Measurements from ENCODE around the gene GDPD1. TPM values are rescaled to one million over a fixed set of nuclear protein-coding genes. Genes with fewer than 3 reads are reported as not detected.
"Not testable (repeated sequence)": the region's sequence is repeated elsewhere in the genome, so short reads cannot be mapped to it uniquely, and the experiment has no call there.

The GDPD1 gene
- total RNA-seq, 2 experiments from 2014 or later = 2.2 TPM

DNA sequence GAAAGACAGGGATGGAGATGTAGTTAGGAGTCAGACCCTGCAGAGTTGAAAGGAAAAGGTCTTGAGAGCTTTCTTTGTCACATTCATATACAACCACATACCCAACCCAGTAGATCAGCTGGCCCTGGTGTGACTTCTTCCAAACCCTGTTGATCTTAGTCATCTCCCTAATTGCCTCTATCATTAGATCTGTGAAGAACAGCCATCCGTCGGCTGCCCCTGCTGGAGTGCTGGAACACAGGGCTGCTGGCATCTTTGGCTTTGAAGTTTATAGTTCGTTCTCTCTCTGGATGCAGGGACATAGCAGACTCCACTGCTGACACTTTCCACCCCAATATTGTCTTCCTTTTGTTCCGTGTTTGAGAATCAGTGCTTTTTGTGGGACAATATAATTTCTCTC, 20.9 kb upstream of the GDPD1 start:
- Mint-ChIP-seq H3K36me3 (ENCODE audit: low read depth) (peaks cover 2% of the 10 kb centered on the region), H3K4me1 (ENCODE audit: low read depth) (no peaks in the 10 kb centered on the region), H3K4me3 (no peak overlapping the region), H3K27me3 (ENCODE audit: low read depth) (no peaks in the 10 kb centered on the region), H3K27ac (no peak overlapping the region), H3K9me3 (no peaks in the 10 kb centered on the region)
- CTCF ChIA-PET = no interaction called here
- no peak for DNase-seq
- intact Hi-C loops (cut with micrococcal nuclease) = no loop called here

DNA sequence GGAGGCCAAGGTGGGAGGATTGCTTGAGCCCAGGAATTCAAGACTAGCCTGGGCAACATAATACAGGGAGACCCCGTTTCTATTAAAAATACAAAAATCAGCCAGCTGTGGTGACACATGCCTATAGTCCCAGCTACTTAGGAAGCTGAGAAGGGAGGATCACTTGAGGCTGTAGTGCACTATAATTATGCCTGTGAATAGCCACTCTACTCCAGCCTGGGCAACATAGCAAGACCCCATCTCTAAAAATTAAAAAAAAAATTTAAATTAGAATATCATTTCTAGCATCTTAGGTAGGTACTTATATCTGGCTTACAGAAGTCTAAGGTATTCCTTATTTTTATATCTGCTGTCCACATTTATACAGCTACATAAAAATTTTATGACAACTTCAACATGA, 18.0 kb upstream of the GDPD1 start:
- no peak overlapping the region for H3K4me3 Mint-ChIP-seq
- no peaks in the 10 kb centered on the region for H3K9me3 Mint-ChIP-seq
- peaks cover 2% of the 10 kb centered on the region for H3K36me3 Mint-ChIP-seq (ENCODE audit: low read depth)
- DNase-seq = no peak
- CTCF ChIA-PET = interaction anchor here (0.7 kb wide), 1 partner anchor 16 kb away, joined by 3 read pairs; no protein-coding TSS in a partner anchor
- no peaks in the 10 kb centered on the region for H3K4me1 Mint-ChIP-seq (ENCODE audit: low read depth)
- H3K27me3 Mint-ChIP-seq (ENCODE audit: low read depth) = no peaks in the 10 kb centered on the region
- intact Hi-C loops (cut with micrococcal nuclease) = no loop called here
- no peak overlapping the region for H3K27ac Mint-ChIP-seq

DNA sequence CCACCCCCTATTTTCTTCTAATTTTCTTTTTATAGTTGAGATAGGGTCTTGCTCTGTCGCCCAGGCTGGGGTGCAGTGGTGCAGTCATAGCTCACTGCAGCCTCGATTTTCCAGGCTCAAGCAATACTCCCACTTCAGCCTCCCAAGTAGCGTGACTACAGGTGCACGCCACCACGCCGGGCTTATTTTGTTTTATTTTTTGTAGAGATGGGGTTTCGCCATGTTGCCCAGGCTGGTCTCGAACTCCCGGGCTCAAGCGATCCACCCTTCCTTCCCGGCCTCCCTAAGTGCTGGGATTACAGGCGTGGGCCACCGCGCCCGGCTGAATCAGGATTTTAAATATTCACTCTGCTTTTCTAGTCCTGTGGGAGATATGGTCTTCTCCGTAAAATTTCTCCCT, 941 bp upstream of the GDPD1 start:
- no peak for DNase-seq
- Mint-ChIP-seq H3K4me3 (no peak overlapping the region), H3K9me3 (no peaks in the 10 kb centered on the region), H3K36me3 (ENCODE audit: low read depth) (peaks cover 4% of the 10 kb centered on the region), H3K27ac (no peak overlapping the region), H3K4me1 (ENCODE audit: low read depth) (peaks cover 16% of the 10 kb centered on the region), H3K27me3 (ENCODE audit: low read depth) (no peaks in the 10 kb centered on the region)
- CTCF ChIA-PET = no interaction called here
- intact Hi-C loops (cut with micrococcal nuclease) = no loop called here

DNA sequence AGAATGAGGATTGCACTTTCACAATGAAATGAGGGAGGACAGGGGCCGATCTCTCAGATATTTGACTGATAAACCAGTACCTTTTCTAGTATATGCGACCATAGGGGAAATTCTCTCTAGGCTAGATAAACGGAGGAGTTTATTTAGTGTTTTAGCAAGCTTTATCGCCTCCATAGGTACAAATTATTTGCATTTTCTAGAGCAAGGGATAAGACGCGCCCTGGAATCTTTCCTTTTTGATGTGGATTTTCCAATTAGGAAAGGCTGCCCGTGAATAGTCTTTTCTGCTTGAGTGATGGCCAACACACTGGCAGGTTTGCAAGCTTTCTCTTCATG, 351 bp upstream of the GDPD1 start:
- no peak overlapping the region for H3K27ac Mint-ChIP-seq

DNA sequence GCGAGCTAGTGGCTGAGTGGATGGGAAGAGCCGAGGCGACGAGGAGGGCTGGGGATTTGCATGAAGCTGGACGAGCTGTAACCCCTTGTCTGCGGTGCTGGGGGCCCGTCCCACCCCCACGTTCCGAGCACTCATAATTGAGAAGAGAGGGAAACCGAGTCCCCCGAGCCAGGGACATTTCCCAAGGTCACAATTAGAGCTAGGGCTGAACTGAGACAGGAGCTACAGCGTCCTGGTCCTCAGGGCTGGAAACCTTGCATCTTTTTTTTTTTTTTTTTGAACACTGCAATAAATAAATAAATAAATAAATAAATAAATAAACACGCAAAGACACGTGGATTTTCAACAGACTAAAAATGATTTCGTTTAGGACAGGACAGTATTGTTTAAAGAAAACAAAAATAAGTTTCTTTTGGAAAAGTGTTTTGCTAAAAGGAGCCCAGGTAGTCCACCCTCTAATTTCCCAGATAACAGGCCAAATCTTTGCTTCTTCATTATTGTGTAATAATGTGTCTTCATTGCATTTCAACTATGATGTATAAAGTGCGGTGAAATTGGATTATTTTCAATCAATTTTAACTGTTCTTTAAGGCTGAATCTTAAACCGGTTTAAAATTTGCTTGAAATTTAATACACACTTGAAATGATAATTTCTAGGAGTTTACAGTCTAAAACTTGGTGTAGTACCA, 992 bp downstream of the GDPD1 start:
- H3K27me3 Mint-ChIP-seq (ENCODE audit: low read depth) = no peaks in the 10 kb centered on the region
- DNase-seq = no peak
- CTCF ChIA-PET = interaction anchor here (0.9 to 1.2 kb wide), 2 partner anchors 10 to 220 kb away, joined by 3 to 4 read pairs; no protein-coding TSS in a partner anchor

More for the DNA sequence above, 351 bp upstream of the GDPD1 start:
- Mint-ChIP-seq H3K9me3 (no peaks in the 10 kb centered on the region), H3K4me1 (ENCODE audit: low read depth) (peaks cover 13% of the 10 kb centered on the region), H3K36me3 (ENCODE audit: low read depth) (peaks cover under 1% of the 10 kb centered on the region), H3K4me3 (peak overlapping the region; percentile 93), H3K27me3 (ENCODE audit: low read depth) (no peaks in the 10 kb centered on the region)
- DNase-seq = no peak
- CTCF ChIA-PET = interaction anchor here (0.6 to 1.0 kb wide), 7 partner anchors 9 to 221 kb away, joined by 3 to 11 read pairs (median 3); no protein-coding TSS in a partner anchor
- intact Hi-C loops (cut with micrococcal nuclease) = loop anchor here (1.0 to 5.0 kb wide), 6 partner anchors 10 to 220 kb away; partner anchors contain the start of genes PRR11, SKA2, SMG8 and TRIM37

DNA sequence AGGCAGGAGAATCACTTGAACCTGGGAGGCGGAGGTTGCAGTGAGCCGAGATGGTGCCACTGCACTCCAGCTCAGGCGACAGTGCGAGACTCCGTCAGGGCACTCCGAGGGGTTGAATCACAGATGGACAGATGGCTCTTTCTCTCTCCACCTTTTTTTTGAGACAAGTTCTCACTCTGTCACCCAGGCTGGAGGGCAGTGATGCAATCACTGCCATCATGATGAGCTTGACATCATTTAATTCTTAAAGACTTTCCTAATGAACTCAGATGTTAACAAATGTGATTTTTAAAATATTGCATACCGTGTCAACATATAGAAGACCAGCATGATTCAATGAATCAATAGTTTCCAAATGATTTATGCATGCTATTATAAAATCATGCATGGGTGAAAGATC, 3.5 kb downstream of the GDPD1 start:
- H3K27me3 Mint-ChIP-seq (ENCODE audit: low read depth) = no peaks in the 10 kb centered on the region
- no peak overlapping the region for H3K27ac Mint-ChIP-seq
- H3K9me3 Mint-ChIP-seq = no peaks in the 10 kb centered on the region
- DNase-seq = no peak
- no peaks in the 10 kb centered on the region for H3K36me3 Mint-ChIP-seq (ENCODE audit: low read depth)
- CTCF ChIA-PET = interaction anchor here (0.6 kb wide), 2 partner anchors 34 to 210 kb away, joined by 3 to 4 read pairs; no protein-coding TSS in a partner anchor
- no peak overlapping the region for H3K4me3 Mint-ChIP-seq
- intact Hi-C loops (cut with micrococcal nuclease) = loop anchor here (5.0 kb wide), 2 partner anchors 103 to 117 kb away; partner anchors contain the start of gene TRIM37
- H3K4me1 Mint-ChIP-seq (ENCODE audit: low read depth) = peaks cover 13% of the 10 kb centered on the region

More for the DNA sequence above, 992 bp downstream of the GDPD1 start:
- intact Hi-C loops (cut with micrococcal nuclease) = loop anchor here (5.0 kb wide), 2 partner anchors 106 to 114 kb away; partner anchors contain the start of gene TRIM37
- no peaks in the 10 kb centered on the region for H3K36me3 Mint-ChIP-seq (ENCODE audit: low read depth)
- no peaks in the 10 kb centered on the region for H3K9me3 Mint-ChIP-seq
- H3K4me3 Mint-ChIP-seq = peak overlapping the region; percentile 93
- peaks cover 13% of the 10 kb centered on the region for H3K4me1 Mint-ChIP-seq (ENCODE audit: low read depth)
- no peak overlapping the region for H3K27ac Mint-ChIP-seq

DNA sequence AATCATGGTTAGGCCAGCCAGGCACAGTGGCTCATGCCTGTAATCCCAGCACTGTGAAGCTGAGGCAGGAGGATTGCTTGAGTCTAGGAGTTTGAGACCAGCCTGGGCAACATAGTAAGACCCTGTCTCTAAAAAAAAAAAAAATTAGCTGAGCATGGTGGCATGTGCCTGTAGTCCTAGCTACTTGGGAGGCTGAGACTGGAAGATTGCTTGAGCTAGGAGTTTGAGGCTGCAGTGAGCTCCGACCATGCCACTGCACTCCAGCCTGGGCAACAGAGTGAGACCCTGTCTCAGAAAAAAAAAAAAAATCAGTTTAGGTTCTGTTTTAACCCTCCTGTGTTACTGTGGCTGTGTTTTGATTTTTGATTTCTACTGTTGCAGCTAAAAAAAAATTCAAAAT, 8.3 kb downstream of the GDPD1 start:
- CTCF ChIA-PET = interaction anchor here (0.6 to 1.0 kb wide), 2 partner anchors 39 to 82 kb away, joined by 3 read pairs; no protein-coding TSS in a partner anchor
- DNase-seq; H3K9me3 Mint-ChIP-seq; H3K27ac Mint-ChIP-seq; H3K36me3 Mint-ChIP-seq (ENCODE audit: low read depth); intact Hi-C loops (cut with micrococcal nuclease); H3K27me3 Mint-ChIP-seq (ENCODE audit: low read depth); H3K4me3 Mint-ChIP-seq; H3K4me1 Mint-ChIP-seq (ENCODE audit: low read depth): not testable (repeated sequence)

DNA sequence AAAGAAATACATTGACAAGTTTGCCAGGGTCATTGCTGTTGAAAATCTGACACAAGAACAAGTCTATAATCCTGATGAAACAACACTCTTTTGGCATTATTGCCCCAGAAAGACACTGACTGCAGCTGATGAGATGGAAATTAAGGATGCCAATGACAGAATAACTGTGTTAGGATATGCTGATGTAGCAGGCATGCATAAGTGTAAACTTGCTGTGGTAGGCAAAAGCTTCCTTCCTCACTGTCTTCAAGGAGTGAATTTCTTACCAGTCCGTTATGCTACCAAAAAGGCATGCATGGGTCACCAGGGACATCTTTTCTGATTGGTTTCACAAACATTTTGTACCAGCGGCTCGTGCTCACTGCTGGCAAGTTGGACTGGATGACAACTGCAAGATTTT, 10.5 kb downstream of the GDPD1 start:
- Mint-ChIP-seq H3K27ac (no peak overlapping the region), H3K4me1 (ENCODE audit: low read depth) (no peaks in the 10 kb centered on the region), H3K36me3 (ENCODE audit: low read depth) (no peaks in the 10 kb centered on the region), H3K9me3 (no peaks in the 10 kb centered on the region), H3K27me3 (ENCODE audit: low read depth) (no peaks in the 10 kb centered on the region), H3K4me3 (no peak overlapping the region)
- no peak for DNase-seq
- intact Hi-C loops (cut with micrococcal nuclease) = no loop called here
- CTCF ChIA-PET = no interaction called here

DNA sequence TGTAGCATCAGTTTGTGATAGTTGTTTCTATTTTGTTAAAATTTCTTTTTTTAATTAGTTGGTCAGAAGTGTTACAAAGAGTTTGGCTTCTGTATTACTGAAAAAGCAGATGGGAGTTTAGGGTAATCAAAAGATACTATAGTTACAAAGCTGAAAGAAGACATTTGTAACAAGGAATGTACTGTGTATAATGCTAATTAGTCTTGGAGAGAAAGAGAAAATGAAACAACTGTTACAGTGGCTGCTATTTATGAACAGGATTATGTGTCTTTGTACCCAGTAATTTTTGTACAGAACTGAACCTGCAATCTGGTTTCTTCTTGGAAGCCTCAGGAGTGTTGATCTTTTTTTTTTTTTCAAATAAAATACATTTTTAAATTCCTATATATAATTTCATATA, 14.3 kb downstream of the GDPD1 start:
- CTCF ChIA-PET = no interaction called here
- Mint-ChIP-seq H3K27ac (no peak overlapping the region), H3K36me3 (ENCODE audit: low read depth) (no peaks in the 10 kb centered on the region), H3K4me1 (ENCODE audit: low read depth) (no peaks in the 10 kb centered on the region), H3K9me3 (no peaks in the 10 kb centered on the region), H3K27me3 (ENCODE audit: low read depth) (no peaks in the 10 kb centered on the region), H3K4me3 (no peak overlapping the region)
- DNase-seq = no peak
- intact Hi-C loops (cut with micrococcal nuclease) = no loop called here

DNA sequence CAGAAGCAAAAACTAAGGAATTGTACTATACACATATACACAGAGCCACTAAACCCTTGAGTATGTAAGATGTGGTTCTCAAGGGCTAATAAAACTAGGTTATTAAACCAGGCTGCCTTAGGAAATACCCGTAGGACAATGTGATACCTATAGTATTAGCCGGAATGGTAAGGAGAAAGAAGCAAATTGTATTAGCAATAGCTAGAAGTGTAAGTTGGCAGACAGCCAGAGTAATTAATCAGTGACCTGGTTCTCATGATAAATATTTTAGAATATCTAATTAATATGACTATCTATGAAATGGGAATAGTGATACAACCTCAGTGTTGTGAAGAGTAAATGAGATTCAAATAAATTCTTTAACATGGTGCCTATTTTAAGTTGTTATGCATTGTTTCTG, 18.6 kb downstream of the GDPD1 start:
- H3K4me3 Mint-ChIP-seq = no peak overlapping the region
- no peaks in the 10 kb centered on the region for H3K9me3 Mint-ChIP-seq
- no peak for DNase-seq
- intact Hi-C loops (cut with micrococcal nuclease) = no loop called here
- no peaks in the 10 kb centered on the region for H3K27me3 Mint-ChIP-seq (ENCODE audit: low read depth)
- no peak overlapping the region for H3K27ac Mint-ChIP-seq
- CTCF ChIA-PET = no interaction called here
- H3K36me3 Mint-ChIP-seq (ENCODE audit: low read depth) = no peaks in the 10 kb centered on the region
- no peaks in the 10 kb centered on the region for H3K4me1 Mint-ChIP-seq (ENCODE audit: low read depth)

DNA sequence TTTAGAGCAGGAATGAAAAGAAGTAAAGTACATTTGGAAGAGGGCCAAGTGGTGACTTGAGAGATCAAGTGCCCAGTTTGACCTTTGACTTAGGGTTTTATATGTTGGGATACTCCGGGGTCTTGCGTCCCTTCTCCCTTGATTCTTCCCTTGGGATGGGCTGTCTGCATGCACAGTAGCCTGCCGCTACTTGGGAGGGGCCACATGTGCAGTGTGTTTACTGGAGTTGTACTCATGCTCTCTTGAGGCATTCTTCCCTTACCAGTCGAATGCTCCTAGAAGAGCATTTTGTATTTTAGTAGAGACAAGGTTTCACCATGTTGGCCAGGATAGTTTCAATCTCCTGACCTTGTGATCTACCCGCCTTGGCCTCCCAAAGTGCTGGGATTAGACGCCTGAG, 23.8 kb downstream of the GDPD1 start:
- Mint-ChIP-seq H3K27ac (no peak overlapping the region), H3K27me3 (ENCODE audit: low read depth) (no peaks in the 10 kb centered on the region), H3K36me3 (ENCODE audit: low read depth) (no peaks in the 10 kb centered on the region), H3K4me1 (ENCODE audit: low read depth) (no peaks in the 10 kb centered on the region), H3K4me3 (no peak overlapping the region), H3K9me3 (no peaks in the 10 kb centered on the region)
- no peak for DNase-seq
- CTCF ChIA-PET = no interaction called here
- intact Hi-C loops (cut with micrococcal nuclease) = no loop called here

DNA sequence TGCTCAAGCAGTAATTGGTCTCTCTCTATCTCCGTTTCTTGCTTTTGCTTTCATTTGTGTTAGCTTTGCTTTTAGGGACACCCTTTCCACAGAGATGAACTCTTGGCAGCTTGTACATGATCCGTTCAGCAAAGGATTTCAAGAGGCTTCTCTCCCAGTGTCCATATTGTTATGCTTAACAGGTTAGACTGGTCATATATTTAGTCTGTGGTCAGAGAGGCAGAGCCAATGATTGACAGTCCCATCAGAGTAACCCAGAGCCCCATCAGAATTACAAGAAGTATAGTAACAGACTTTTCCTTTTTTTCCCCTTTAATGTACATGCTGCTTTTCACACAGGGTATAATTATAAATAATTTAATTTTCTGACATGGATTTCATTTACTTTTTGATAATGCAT, 34.4 kb downstream of the GDPD1 start:
- intact Hi-C loops (cut with micrococcal nuclease) = no loop called here
- CTCF ChIA-PET = no interaction called here
- Mint-ChIP-seq H3K9me3 (no peaks in the 10 kb centered on the region), H3K4me1 (ENCODE audit: low read depth) (no peaks in the 10 kb centered on the region), H3K4me3 (no peak overlapping the region), H3K27me3 (ENCODE audit: low read depth) (no peaks in the 10 kb centered on the region), H3K27ac (no peak overlapping the region), H3K36me3 (ENCODE audit: low read depth) (no peaks in the 10 kb centered on the region)
- DNase-seq = no peak

DNA sequence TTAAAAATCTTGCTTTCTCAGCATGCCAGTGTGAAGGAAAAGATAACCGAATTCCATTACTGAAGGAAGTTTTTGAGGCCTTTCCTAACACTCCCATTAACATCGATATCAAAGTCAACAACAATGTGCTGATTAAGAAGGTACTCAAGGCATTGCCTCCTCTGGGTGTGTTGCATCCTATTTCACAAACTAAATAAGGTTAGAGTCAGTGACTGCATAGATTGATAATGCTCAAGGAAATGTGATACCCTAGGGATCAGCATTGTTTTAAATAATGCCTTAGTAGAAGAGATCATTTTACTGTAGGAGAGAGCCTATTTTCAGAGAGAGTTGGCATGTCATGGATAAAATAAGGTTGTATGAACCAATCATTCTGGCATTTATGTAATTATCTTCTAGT, 36.8 kb downstream of the GDPD1 start:
- Mint-ChIP-seq H3K4me1 (ENCODE audit: low read depth) (no peaks in the 10 kb centered on the region), H3K9me3 (no peaks in the 10 kb centered on the region), H3K27ac (no peak overlapping the region), H3K4me3 (no peak overlapping the region), H3K27me3 (ENCODE audit: low read depth) (no peaks in the 10 kb centered on the region), H3K36me3 (ENCODE audit: low read depth) (no peaks in the 10 kb centered on the region)
- no peak for DNase-seq
- CTCF ChIA-PET = no interaction called here
- intact Hi-C loops (cut with micrococcal nuclease) = no loop called here

Measured in activated naive CD4-positive, alpha-beta T cell treated with anti-CD3 and anti-CD28 coated beads for 36 hours (primary cell).